Stimulated activated naive CD8-positive, alpha-beta T cell treated with anti-CD3 and anti-CD28 coated beads, Interleukin-15, amount 100 ng/mL, for 72 hours (primary cell): ENCODE measurements around the gene TUBE1.
"Not testable (repeated sequence)": the region's sequence is repeated elsewhere in the genome, so short reads cannot be mapped to it uniquely, and the experiment has no call there.

Experiments used
- ATAC-seq: fragments of 150-1000 bp; cut with Tn5 transposase; 2 replicates; pipeline ENCODE4 v1.10.0; 2021; ENCODE audit warnings: mild to moderate bottlenecking, moderate library complexity
- DNase-seq, 2 donors: peaks; one replicate each; pipeline ENCODE4 v3.0.0; 2021 to 2022
- H3K27ac Mint-ChIP-seq, 2 donors: one replicate each; pipeline ENCODE4 v1.8.0; 2022; ENCODE audit warnings: mild to moderate bottlenecking in 2 of 2, mixed read lengths in 2 of 2, moderate library complexity in 2 of 2
- H3K27me3 Mint-ChIP-seq: one replicate; pipeline ENCODE4 v1.8.0; 2022; ENCODE audit warnings: mixed read lengths
- H3K4me1 Mint-ChIP-seq: one replicate; pipeline ENCODE4 v1.8.0; 2022; ENCODE audit warnings: mild to moderate bottlenecking, mixed read lengths
- H3K4me3 Mint-ChIP-seq, 2 donors: one replicate each; pipeline ENCODE4 v1.8.0; 2022; ENCODE audit warnings: mild to moderate bottlenecking in 2 of 2, mixed read lengths in 2 of 2, moderate library complexity in 1 of 2
- H3K9me3 Mint-ChIP-seq, 2 donors: one replicate each; pipeline ENCODE4 v1.8.0; 2022; ENCODE audit warnings: mixed read lengths in 2 of 2

Gene TUBE1

GRCh38 chr6:112049026-112049799, 38.1 kb downstream of the TUBE1 start:
- Mint-ChIP-seq H3K27ac (no peak overlapping the region), H3K4me1 (peaks cover 13% of the 10 kb centered on the region), H3K9me3 (no peaks in the 10 kb centered on the region), H3K4me3 (no peak overlapping the region), H3K27me3 (no peaks in the 10 kb centered on the region)
- ATAC-seq (no peak), DNase-seq (no peak)

- ATAC-seq, H3K9me3 Mint-ChIP-seq, DNase-seq, H3K27me3 Mint-ChIP-seq, H3K4me3 Mint-ChIP-seq, H3K27ac Mint-ChIP-seq: not testable (repeated sequence)
- H3K4me1 Mint-ChIP-seq = peaks cover 25% of the 10 kb centered on the region
These were observed 39.8 kb downstream of the TUBE1 start for GRCh38 chr6:112047523-112047922.

- DNase-seq (no peak), ATAC-seq (no peak)
- no peaks in the 10 kb centered on the region for H3K27me3 Mint-ChIP-seq
- H3K4me1 Mint-ChIP-seq = peaks cover 41% of the 10 kb centered on the region
- H3K4me3 Mint-ChIP-seq = no peak overlapping the region
- no peaks in the 10 kb centered on the region for H3K9me3 Mint-ChIP-seq
- H3K27ac Mint-ChIP-seq = no peak overlapping the region
These were observed 42.4 kb downstream of the TUBE1 start for GRCh38 chr6:112044856-112045255.

GRCh38 chr6:112044196-112044595, 43.1 kb downstream of the TUBE1 start:
- Mint-ChIP-seq H3K4me3 (peak overlapping the region in 1 of 2 donors; percentile 87), H3K4me1 (peaks cover 44% of the 10 kb centered on the region), H3K27ac (no peak overlapping the region), H3K27me3 (no peaks in the 10 kb centered on the region), H3K9me3 (no peaks in the 10 kb centered on the region)
- DNase-seq = no peak
- no peak for ATAC-seq

- DNase-seq (peak; percentile 93), ATAC-seq (peak; percentile 97)
- Mint-ChIP-seq H3K4me3 (peak overlapping the region; percentile 87 to 91), H3K27ac (peak overlapping the region; percentile 90 to 97), H3K27me3 (no peaks in the 10 kb centered on the region), H3K9me3 (no peaks in the 10 kb centered on the region), H3K4me1 (peaks cover 48% of the 10 kb centered on the region)
These were observed 44.0 kb downstream of the TUBE1 start for GRCh38 chr6:112043032-112044007.

GRCh38 chr6:112041535-112041934, 45.7 kb downstream of the TUBE1 start:
- Mint-ChIP-seq H3K9me3 (no peaks in the 10 kb centered on the region), H3K4me1 (peaks cover 65% of the 10 kb centered on the region), H3K27ac (peak overlapping the region; percentile 29 to 81), H3K27me3 (no peaks in the 10 kb centered on the region), H3K4me3 (no peak overlapping the region)
- no peak for DNase-seq
- no peak for ATAC-seq

- H3K4me1 Mint-ChIP-seq = peaks cover 70% of the 10 kb centered on the region
- ATAC-seq (no peak), DNase-seq (no peak)
- no peaks in the 10 kb centered on the region for H3K9me3 Mint-ChIP-seq
- no peaks in the 10 kb centered on the region for H3K27me3 Mint-ChIP-seq
- no peak overlapping the region for H3K4me3 Mint-ChIP-seq
- no peak overlapping the region for H3K27ac Mint-ChIP-seq
These were observed 46.3 kb downstream of the TUBE1 start for GRCh38 chr6:112040956-112041355.

- no peak overlapping the region for H3K4me3 Mint-ChIP-seq
- DNase-seq = no peak
- ATAC-seq = no peak
- H3K4me1 Mint-ChIP-seq = peaks cover 86% of the 10 kb centered on the region
- H3K27ac Mint-ChIP-seq = no peak overlapping the region
- no peaks in the 10 kb centered on the region for H3K27me3 Mint-ChIP-seq
- H3K9me3 Mint-ChIP-seq = no peaks in the 10 kb centered on the region
These were observed 47.9 kb downstream of the TUBE1 start for GRCh38 chr6:112039431-112039770.

- Mint-ChIP-seq H3K27me3 (no peaks in the 10 kb centered on the region), H3K27ac (no peak overlapping the region), H3K4me1 (peaks cover 86% of the 10 kb centered on the region), H3K4me3 (no peak overlapping the region), H3K9me3 (no peaks in the 10 kb centered on the region)
- no peak for ATAC-seq
- no peak for DNase-seq
These were observed 48.4 kb downstream of the TUBE1 start for GRCh38 chr6:112038756-112039430.

- ATAC-seq = no peak
- no peaks in the 10 kb centered on the region for H3K9me3 Mint-ChIP-seq
- no peak for DNase-seq
- H3K4me1 Mint-ChIP-seq = peaks cover 87% of the 10 kb centered on the region
- no peak overlapping the region for H3K4me3 Mint-ChIP-seq
- H3K27ac Mint-ChIP-seq = peak overlapping the region in 1 of 2 donors; percentile 43
- no peaks in the 10 kb centered on the region for H3K27me3 Mint-ChIP-seq
These were observed 49.0 kb downstream of the TUBE1 start for GRCh38 chr6:112038268-112038667.

GRCh38 chr6:112037783-112038216, 49.5 kb downstream of the TUBE1 start:
- peak overlapping the region in 1 of 2 donors; percentile 43 for H3K27ac Mint-ChIP-seq
- peaks cover 90% of the 10 kb centered on the region for H3K4me1 Mint-ChIP-seq
- no peaks in the 10 kb centered on the region for H3K9me3 Mint-ChIP-seq
- no peaks in the 10 kb centered on the region for H3K27me3 Mint-ChIP-seq
- DNase-seq = no peak
- peak overlapping the region in 1 of 2 donors; percentile 24 for H3K4me3 Mint-ChIP-seq
- peak; percentile 48 for ATAC-seq

GRCh38 chr6:112036088-112036637, 51.1 kb downstream of the TUBE1 start:
- Mint-ChIP-seq H3K4me1 (peaks cover 90% of the 10 kb centered on the region), H3K27ac (peak overlapping the region in 1 of 2 donors; percentile 72), H3K27me3 (no peaks in the 10 kb centered on the region), H3K9me3 (no peaks in the 10 kb centered on the region), H3K4me3 (peak overlapping the region in 1 of 2 donors; percentile 17)
- no peak for DNase-seq
- ATAC-seq = peak; percentile 60

- Mint-ChIP-seq H3K27ac (no peak overlapping the region), H3K9me3 (no peaks in the 10 kb centered on the region), H3K27me3 (no peaks in the 10 kb centered on the region), H3K4me3 (no peak overlapping the region), H3K4me1 (peaks cover 98% of the 10 kb centered on the region)
- ATAC-seq = no peak
- DNase-seq = no peak
These were observed 52.7 kb downstream of the TUBE1 start for GRCh38 chr6:112034616-112034995.

- no peaks in the 10 kb centered on the region for H3K9me3 Mint-ChIP-seq
- ATAC-seq (peak; percentile 36), DNase-seq (no peak)
- peak overlapping the region in 1 of 2 donors; percentile 20 for H3K27ac Mint-ChIP-seq
- H3K27me3 Mint-ChIP-seq = no peaks in the 10 kb centered on the region
- H3K4me1 Mint-ChIP-seq = peaks cover 98% of the 10 kb centered on the region
- no peak overlapping the region for H3K4me3 Mint-ChIP-seq
These were observed 53.3 kb downstream of the TUBE1 start for GRCh38 chr6:112033791-112034615.
